IPS DF 4.7 (cell line): ENCODE results near the gene TEN1.

Source experiments
- DNase-seq: peaks from one replicate; pipeline ENCODE4 v3.0.0-alpha.2; 2013; ENCODE audit warnings: low spot score; ENCODE audit errors: extremely low read depth

The TEN1 gene

DNA sequence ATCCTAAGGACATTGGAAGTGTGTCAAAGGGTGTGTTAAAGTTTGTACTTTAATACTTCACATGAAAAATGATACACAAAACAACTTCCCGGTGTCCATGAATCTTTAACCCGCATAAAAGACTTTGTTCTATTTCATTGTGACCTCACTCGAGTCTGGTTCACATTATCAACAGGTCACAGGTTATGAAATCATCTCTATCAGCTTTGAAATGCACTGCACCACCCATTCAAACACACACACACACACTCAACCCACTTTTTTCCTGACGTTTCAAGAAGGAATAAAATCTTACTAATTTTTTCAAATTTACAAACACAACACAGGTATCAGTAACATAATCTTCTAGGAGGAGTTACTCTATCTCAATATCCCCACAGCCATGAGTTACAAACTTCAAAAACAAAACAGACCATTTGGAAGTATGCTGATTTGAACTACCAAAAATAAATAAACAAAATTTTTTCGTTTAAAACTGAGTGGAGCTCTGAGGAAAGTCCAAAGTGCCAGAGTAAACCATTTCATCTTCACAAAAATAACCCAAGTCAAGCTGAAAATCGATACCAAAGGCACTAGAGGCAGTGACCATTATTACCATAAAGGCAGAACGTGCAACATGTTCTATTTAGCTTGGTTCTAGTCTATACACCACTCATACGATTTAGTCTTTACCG is 2.7 kb upstream of the TEN1 start:
- no peak for DNase-seq

DNA sequence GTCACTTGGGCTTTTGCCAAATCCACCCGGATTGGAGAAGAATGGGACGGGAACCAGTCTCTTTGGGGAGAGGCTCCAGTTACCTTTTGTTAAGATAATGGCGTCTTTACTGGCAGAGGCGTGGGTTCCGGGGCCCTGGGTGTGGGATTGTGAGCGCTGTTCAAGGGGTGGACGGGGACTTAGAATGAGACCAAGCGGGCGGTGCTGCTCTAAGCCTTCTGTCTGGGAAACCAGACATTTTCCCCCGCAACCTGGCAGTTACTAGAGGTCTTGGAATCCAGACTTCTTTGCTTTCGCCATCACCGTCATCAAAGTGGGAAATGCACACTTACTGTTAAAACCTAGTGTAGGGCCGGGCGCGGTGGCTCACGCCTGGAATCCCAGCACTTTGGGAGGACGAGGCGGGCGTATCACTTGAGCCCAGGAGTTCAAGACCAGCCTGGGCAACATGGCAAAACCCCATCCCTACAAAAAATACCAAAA is 706 bp downstream of the TEN1 start:
- no peak for DNase-seq

DNA sequence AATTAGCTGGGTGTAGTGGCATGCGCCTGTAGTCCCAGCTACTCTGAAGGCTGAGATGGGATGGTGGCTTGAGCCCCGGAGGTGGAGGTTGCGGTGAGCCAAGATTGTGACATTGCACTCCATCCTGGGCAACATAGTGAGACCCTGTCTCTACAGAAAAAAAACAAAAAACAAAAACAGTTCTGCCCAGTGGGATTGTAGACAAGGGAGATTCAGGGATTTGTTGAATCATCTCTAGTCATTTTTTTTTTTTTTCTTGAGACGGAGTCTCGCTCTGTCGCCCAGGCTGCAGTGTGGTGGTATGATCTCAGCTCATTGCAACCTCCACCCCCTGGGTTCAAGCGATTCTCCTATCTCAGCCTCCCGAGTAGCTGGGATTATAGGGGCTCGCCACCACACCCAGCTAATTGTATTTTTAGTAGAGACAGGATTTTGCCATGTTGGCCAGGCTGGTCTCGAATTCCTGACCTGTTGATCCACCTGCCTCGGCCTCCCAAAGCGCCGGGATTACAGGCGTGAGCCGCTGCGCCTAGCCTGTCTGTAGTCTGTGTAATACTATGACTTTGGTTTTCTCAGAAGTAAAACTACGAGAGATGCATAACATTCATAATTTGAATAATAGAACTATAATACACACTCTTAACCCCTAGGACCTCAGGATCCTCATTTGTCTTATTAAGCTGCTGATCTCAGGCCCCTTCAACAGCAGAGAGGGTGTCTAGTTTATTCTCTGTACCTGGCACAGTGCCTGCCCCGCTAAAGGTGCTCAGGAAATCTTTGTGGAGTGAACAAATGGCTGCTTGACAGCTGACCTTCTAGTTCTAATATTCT is 1.4 kb downstream of the TEN1 start:
- no peak for DNase-seq

DNA sequence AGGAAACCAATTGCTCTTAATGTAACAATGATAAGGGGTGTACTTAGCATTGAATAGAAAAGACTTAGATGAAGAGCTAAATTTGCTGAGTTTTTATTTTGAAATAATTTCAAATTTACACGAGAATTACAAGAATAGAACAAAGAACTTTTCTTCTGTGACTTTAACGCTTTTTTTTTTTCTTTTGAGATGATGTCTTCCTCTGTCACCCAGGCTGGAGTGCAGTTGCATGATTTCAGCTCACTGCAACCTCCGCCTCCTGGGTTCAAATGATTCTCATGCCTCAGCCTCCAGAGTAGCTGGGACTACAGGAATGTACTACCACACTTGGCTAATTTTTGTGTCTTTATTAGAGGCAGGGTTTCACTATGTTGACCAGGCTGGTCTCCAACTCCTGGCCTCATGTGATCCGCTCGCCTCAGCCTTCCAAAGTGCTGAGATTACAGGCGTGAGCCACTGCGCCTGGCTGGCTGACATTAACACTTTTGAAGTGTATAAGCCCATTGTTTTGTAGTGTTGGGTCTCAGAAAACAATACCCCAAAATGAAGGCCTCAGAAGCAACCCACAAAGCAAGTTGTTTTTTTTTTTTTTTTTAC is 2.1 kb downstream of the TEN1 start:
- no peak for DNase-seq

DNA sequence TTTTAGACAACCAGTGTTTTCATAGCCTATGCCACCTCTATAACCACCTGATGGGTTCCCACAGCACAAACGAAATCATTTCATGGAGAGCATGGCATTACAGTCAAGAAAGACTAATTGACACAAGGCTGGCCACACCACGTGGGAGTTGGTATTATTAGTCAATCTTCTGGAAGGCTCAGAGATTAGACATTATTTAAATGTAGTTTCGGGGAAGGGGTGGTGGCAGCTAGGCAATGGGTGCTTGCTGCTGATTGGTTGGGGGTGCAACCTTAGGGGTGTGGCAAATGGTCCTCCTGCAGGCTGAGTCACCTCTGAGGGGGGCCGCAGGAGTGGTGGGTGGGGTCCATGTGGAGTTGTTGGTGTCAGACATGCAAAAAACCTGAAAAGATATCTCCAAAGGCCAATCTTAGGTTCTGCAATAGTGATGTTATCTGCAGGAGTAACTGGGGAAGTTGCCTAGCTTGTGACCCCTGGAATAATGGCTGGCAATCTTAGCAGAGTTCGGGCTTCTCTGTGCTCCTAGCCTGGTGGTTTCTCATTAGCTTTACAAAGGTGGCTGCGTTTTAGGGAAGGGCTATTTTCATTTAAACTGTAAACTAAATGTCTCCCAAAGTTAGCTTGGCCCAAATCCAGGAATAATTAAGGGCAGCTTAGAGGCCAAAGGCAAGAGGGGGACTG is 4.6 kb downstream of the TEN1 start:
- no peak for DNase-seq

DNA sequence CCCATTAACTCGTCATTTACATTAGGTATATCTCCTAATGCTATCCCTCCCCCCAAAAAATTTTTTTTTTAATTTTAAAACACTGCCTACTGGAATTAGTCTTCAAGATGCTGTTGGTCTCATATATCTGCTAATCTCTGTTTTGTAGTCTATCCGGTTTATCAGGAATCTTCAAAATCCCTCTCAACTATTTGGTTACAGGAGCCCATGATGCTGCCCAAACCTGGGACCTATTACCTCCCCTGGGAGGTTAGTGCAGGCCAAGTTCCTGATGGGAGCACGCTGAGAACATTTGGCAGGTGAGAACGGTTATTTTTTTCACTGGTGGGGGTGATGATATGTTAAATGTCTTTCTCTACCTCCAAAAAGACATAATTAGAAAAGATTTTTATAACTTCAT is 6.9 kb downstream of the TEN1 start:
- DNase-seq = no peak

DNA sequence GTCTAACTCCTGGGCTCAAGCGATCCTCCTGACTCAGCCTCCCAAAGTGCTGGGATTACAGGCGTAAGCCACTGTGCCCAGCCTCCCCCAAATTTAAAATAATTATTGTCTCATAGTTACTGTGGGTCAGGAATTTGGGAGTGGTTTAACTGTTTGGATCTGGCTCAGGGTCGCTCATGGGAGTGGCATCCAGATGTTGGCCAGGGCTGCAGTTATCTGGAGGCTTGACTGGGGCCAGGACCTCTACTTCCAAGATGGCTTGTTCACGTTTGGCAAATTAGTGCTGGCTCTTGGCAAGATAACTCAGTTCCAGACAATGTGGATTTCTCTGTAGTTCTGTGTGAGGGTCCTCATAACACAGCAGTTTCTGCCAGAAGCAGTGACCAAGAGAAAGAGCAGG is 8.0 kb downstream of the TEN1 start:
- no peak for DNase-seq

DNA sequence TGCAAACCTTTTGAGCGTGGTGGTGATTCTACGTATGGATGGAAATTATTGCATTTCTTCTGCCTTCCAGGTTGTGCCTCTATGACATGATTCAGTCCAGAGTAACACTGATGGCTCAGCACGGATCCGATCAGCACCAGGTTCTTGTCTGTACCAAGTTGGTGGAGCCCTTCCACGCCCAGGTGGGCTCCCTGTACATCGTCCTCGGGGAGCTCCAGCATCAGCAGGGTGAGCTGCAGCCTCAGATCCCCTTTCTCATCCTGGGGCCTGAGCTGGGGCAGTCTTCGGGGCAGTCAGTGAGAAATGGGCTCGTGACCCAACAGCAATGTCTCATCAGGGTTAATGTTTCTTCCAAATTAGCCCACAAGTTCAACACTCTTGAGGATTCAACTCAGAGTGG is 12.4 kb downstream of the TEN1 start:
- no peak for DNase-seq

DNA sequence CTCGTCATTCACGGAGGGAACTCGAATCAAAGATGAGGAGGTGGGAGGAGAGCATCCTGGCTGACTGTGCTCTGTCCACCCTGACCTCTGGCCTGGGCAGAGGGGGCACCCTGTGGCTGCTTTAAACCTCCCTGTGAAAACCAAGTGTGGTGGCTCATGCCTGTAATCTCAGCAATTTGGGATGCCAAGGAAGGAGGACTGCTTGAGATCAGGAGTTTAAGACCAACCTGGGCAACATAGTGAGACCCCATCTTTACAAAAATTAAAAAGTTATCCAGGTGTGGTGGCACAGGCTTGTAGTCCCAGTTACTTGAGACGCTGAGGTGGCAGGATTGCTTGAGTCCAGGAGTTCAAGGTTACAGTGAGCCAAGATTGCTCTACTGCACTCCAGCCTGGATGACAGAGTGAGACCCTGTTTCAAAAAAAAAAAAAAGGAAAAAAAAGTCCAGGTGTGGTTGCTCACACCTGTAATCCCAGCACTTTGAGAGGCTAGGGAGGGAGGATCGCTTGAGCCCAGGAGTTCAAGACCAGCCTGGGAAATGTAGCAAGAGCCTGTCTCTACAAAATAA is 15.8 kb downstream of the TEN1 start:
- DNase-seq = no peak

DNA sequence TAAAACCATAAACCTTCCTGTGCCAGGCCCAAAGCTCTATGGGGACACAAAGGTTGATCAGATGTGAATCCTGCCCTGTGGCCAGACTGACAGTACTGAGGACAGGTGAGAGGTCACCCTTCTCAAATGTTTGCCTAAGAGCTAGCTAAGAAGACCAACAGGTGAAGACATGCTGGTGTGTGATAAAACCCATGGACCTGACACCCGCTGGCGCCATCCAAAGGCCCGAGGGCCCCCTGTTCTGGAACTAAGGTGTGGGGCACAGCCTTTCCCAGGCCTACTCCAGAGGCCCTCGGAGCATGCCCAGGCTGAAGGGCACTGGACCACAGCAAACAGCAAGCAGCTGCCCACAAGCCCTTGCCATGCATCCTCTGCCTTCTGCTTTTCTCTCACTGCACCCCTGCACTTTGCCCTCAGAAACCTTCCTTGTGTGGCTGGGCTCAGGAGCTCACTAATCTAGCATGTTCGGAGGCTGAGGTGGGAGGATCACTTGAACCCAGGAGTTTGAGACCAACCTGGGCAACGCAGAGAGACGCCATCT is 16.4 kb downstream of the TEN1 start:
- no peak for DNase-seq

DNA sequence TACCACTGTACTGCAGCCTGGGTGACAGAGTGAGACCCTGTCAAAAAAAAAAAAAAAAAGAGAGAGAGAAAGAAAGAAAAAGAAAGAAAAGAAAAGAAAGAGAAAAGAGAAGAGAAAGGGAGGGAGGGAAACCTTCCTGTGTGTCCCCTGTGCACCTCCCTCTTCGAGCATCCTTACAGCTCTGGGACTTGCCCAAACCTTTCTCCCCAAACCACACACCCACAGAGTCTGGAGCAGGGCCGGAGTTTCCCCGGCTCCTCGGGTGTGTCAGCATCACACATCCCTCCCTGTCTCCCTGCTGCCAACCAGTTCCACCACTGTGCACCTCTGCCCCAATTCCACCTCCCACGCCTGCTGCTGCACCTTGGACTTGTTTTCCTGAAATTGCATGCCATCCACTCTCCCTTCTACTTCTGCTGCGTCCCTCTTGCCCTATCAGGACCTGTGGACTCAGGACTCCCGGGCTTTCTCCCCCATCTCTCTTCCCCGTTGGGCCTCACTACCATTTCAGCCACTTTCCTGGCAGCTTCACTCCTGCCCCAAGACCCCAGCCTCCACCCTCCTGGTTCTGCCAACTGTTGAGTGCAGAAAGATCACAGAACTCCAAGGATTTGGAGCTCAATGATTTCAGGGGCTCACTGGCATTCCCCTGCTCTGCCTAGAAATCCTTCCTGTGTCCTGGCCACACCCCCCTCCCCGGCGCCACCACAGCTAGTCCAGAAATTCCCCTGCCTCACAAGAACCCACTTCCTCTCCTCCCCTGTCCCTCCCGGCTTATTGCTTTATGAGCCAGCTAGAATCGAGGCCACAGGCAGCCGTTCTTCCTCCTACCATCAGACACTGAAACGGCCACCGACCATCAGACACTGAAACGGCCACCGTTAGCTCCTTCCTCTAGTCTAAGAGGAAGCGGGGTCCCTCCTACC is 17.9 kb downstream of the TEN1 start:
- DNase-seq = no peak

DNA sequence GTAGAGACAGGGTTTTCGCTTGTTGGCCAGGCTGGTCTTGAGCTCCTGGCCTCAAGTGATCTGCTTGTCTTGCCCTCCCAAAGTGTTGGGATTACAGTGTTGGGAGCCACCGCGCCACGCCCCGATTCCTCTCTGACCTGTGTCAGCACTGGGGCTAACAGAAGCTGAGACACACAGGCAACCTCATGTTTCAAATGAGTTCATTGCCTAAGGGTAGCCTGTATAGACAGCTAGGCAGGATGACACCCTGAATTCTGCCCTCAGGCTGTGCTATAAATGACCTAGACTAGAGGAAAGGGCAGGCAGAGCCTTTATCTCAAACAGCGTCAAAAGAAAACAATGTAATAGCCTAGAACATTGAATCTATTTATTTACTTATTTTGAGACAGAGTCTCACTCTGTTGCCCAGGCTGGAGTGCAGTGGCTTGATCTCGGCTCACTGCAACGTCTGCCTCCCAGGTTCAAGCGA is 19.3 kb downstream of the TEN1 start:
- no peak for DNase-seq

DNA sequence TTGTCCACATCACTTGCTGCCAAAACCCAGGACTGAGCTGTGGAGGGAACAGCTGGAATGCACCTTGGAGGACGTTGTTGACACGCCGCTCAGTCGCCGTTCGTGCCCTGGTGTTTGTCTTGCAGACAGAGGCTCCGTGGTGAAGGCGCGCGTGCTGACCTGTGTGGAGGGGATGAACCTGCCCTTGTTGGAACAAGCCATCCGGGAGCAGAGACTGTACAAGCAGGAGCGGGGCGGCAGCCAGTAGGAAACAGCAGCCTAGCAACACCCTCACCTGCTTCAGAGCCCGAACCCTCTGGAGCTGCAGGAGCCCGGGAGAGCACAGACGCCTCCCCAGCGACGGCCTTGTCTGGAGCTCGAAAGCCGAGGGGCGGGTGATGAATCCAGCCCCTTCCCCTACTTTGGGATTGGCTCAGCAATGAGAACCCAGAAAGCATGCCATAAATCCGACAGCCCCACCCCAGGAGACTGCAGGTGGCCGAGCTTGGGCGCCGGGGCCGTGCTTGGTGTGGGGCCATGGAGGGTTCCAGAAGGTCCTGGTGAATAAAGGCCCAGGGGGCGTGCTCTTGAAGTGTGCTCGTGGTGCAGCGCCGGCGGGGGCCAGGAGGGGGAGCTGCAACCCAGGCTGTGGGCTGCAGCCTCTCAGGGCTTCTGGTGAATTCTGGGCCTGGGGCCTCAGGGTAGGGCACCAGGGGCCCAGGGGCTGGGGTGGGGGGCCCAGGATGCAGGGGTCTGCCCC is 21.1 kb downstream of the TEN1 start:
- no peak for DNase-seq

DNA sequence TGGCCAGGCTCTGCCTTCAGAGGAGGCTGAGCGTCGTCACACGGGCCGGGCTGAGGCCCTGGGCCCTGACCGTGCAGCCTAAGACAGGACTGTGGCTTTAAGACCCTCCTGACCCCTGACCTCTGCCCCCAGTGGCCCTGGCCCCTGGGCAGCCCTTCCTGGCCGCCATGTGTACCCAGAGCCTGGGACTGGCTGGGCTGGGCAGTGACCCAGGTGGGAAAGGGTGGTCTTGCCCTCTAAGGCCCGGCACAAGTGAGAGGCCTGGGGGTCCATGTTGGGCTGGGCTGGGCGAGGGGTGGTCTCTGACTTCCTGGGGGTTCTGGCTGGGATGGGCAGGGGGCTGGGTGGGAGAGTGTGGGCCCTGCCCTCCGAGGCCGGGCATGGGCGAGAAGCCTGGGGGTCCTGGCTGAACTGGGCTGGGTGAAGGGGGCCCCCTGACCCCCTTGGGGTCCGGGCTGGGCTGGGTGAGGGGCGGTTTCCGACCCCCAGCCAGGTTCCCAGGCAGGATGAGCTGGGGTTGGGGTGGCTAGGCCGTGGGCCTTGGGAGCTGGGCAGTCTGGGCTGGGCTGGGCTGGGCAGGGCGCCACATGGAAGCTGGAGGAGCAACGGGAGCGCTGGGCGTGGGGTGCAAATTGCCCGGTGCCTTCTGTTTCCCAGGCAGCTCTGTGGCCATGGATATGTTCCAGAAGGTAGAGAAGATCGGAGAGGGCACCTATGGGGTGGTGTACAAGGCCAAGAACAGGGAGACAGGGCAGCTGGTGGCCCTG is 21.9 kb downstream of the TEN1 start, which contains the start of gene CDK3:
Gene CDK3 (plus strand): TSS at position 101 of the 767 bp plus-strand sequence. CDS start 571 bp downstream, at position 672.
- DNase-seq = no peak

DNA sequence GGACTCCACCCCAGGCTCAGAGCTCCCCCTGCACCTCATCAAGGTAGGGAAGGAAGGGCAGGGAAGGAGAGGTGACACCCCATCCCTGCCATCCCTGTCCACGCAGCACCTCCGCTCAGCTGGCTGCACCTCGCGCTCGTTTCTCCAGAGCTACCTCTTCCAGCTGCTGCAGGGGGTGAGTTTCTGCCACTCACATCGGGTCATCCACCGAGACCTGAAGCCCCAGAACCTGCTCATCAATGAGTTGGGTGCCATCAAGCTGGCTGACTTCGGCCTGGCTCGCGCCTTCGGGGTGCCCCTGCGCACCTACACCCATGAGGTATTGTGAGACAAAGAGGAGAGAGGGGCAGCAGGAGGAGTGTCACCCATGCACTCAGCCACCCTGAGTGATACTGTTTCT is 23.1 kb downstream of the TEN1 start:
- DNase-seq = no peak

DNA sequence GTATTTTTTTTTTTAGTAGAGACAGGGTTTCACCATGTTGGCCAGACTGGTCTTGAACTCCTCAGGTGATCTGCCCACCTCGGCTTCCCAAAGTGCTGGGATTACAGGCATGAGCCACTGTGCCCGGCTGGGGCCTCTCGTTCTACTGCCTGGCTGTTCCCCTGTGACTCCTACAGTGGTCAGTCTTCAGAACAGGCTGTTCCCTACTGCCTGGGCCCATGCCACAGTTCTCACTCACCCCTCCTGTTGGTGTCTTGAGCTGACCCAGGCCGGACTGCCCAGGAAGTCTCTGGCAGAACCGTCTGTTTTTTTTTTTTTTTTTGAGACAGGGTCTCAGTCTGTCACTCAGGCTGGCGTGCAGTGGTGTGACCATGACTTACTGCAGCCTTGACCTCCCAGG is 24.9 kb downstream of the TEN1 start:
- no peak for DNase-seq

DNA sequence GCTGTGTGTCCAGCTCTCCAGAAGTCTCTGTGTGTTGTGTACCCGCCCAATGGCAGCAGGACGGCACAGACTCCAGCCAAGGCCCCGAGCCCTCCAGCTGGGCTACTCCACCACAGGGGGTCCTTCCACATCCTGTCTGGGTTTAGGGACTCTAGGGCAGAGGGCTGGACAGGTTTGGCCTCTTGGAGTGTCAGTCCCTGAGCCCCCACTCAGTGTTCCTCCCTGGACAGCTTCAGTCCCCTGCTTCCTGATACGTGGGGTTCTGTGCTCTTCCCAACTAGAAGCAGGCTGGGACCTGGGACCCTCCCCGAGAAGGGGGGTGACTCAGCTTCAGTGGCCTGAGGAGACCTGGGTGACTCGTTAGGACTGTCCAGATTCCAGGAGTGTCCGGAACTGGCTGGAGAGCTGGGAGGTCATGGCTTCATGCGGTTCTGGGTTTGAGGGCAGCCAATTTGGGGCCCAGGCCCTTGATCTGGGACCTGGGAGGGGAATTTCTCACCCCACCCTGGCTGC is 25.8 kb downstream of the TEN1 start:
- no peak for DNase-seq
